Measurements from ENCODE around the gene SHMT1. TPM values are rescaled to one million over a fixed set of nuclear protein-coding genes. Genes with fewer than 3 reads are reported as not detected.

The SHMT1 gene
- total and polyA plus RNA-seq, 2 donors (not counting 1 experiment from before 2014, with no cell fraction given): 11.9 to 12.6 TPM

DNA sequence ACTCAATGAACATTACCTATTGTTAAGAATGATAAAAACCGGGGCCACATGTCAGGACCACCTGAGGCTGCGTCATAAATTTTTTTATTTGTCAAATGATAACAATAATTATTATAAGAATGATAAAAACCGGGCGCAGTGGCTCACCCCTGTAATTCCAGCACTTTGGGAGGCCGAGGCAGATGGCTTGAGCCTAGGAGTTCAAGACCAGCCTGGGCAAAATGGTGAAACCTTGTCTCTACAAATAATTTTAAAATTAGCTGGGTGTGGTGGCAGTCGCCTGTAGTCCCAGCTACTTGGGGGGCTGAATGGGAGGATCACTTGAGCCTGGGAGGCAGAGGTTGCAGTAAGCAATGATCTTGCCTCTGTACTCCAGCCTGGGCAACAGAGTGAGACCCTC is 816 bp upstream of the SHMT1 start:
- Histone ChIP-seq H4K20me1 (ENCODE audit: control insufficient read depth, extremely low read depth, insufficient read depth, low read length) (no peaks in the 10 kb centered on the region), H3K9ac (ENCODE audit: insufficient read depth, low read length) (no peak overlapping the region), H3K9me3 (ENCODE audit: control insufficient read depth, insufficient read depth, low read depth, low read length) (no peaks in the 10 kb centered on the region), H3K4me1 (ENCODE audit: control insufficient read depth, extremely low read depth, insufficient read depth, low read length) (no peaks in the 10 kb centered on the region), H3K4me2 (ENCODE audit: extremely low read depth, insufficient read depth, low read length) (no peak overlapping the region), H3K4me3 (replicated peaks in 1 of 4; ENCODE audit: control extremely low read depth in 1 of 4, insufficient read depth in 1 of 4, low read depth in 3 of 4, low read length in 4 of 4) (no peak overlapping the region), H3K36me3 (ENCODE audit: control insufficient read depth, insufficient read depth, low read length) (no peaks in the 10 kb centered on the region), H2AFZ (ENCODE audit: low read length) (no peak overlapping the region), H3K27me3 (ENCODE audit: control insufficient read depth, insufficient read depth, low read length) (no peaks in the 10 kb centered on the region), H3K79me2 (ENCODE audit: control insufficient read depth, insufficient read depth, low read length) (no peaks in the 10 kb centered on the region), H3K27ac (ENCODE audit: insufficient read depth, low read length) (no peak overlapping the region)
- DNase-seq (ENCODE audit: low read depth in 2 of 2): no peak
- no peak for TF ChIP-seq EZH2 (IDR thresholded peaks at IDR 0.05; ENCODE audit: low read length, missing control alignments)
- TF ChIP-seq, protein P1, sequence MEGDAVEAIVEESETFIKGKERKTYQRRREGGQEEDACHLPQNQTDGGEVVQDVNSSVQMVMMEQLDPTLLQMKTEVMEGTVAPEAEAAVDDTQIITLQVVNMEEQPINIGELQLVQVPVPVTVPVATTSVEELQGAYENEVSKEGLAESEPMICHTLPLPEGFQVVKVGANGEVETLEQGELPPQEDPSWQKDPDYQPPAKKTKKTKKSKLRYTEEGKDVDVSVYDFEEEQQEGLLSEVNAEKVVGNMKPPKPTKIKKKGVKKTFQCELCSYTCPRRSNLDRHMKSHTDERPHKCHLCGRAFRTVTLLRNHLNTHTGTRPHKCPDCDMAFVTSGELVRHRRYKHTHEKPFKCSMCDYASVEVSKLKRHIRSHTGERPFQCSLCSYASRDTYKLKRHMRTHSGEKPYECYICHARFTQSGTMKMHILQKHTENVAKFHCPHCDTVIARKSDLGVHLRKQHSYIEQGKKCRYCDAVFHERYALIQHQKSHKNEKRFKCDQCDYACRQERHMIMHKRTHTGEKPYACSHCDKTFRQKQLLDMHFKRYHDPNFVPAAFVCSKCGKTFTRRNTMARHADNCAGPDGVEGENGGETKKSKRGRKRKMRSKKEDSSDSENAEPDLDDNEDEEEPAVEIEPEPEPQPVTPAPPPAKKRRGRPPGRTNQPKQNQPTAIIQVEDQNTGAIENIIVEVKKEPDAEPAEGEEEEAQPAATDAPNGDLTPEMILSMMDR (conservative IDR thresholded peaks at IDR 0.05 in 1 of 2, IDR thresholded peaks at IDR 0.05 in 1 of 2; ENCODE audit: low read depth in 1 of 2, low read length in 2 of 2): no peak

DNA sequence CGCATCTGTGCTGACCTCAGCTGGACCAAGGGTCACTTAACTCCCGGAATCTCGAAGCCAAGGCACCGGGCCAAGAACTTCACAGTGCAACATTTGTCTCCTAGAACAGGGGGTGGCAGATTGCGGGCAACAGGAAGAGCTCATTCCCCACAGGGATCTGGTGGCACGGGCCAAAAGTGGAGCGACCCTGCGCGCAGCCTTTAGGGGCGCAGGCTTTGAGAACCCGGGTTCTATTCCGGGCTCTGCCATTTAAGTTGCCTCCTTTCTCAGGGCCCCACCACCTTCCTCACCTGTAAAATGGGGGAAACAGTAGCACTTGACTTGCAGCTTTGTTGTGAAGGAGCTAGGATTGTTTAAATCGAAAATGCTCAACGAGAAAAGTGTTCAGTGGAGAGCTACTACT is 651 bp downstream of the SHMT1 start:
- peak overlapping the region; percentile 78 for H2AFZ ChIP-seq (ENCODE audit: low read length)
- no peaks in the 10 kb centered on the region for H3K9me3 ChIP-seq (ENCODE audit: control insufficient read depth, insufficient read depth, low read depth, low read length)
- H3K27me3 ChIP-seq (ENCODE audit: control insufficient read depth, insufficient read depth, low read length): no peaks in the 10 kb centered on the region
- H4K20me1 ChIP-seq (ENCODE audit: control insufficient read depth, extremely low read depth, insufficient read depth, low read length): no peaks in the 10 kb centered on the region
- peak; percentile 33 to 41 for DNase-seq (ENCODE audit: low read depth in 2 of 2)
- H3K4me1 ChIP-seq (ENCODE audit: control insufficient read depth, extremely low read depth, insufficient read depth, low read length): no peaks in the 10 kb centered on the region
- peak overlapping the region; percentile 71 to 80 (median 76) for H3K4me3 ChIP-seq (replicated peaks in 1 of 4; ENCODE audit: control extremely low read depth in 1 of 4, insufficient read depth in 1 of 4, low read depth in 3 of 4, low read length in 4 of 4)
- H3K36me3 ChIP-seq (ENCODE audit: control insufficient read depth, insufficient read depth, low read length): no peaks in the 10 kb centered on the region
- TF ChIP-seq, protein P1 (conservative IDR thresholded peaks at IDR 0.05 in 1 of 2, IDR thresholded peaks at IDR 0.05 in 1 of 2; ENCODE audit: low read depth in 1 of 2, low read length in 2 of 2): peak in 1 of 2 donors; percentile 5
- TF ChIP-seq EZH2 (IDR thresholded peaks at IDR 0.05; ENCODE audit: low read length, missing control alignments): no peak
- peak overlapping the region; percentile 93 for H3K4me2 ChIP-seq (ENCODE audit: extremely low read depth, insufficient read depth, low read length)
- H3K27ac ChIP-seq (ENCODE audit: insufficient read depth, low read length): no peak overlapping the region
- H3K9ac ChIP-seq (ENCODE audit: insufficient read depth, low read length): peak overlapping the region; percentile 52
- H3K79me2 ChIP-seq (ENCODE audit: control insufficient read depth, insufficient read depth, low read length): no peaks in the 10 kb centered on the region

DNA sequence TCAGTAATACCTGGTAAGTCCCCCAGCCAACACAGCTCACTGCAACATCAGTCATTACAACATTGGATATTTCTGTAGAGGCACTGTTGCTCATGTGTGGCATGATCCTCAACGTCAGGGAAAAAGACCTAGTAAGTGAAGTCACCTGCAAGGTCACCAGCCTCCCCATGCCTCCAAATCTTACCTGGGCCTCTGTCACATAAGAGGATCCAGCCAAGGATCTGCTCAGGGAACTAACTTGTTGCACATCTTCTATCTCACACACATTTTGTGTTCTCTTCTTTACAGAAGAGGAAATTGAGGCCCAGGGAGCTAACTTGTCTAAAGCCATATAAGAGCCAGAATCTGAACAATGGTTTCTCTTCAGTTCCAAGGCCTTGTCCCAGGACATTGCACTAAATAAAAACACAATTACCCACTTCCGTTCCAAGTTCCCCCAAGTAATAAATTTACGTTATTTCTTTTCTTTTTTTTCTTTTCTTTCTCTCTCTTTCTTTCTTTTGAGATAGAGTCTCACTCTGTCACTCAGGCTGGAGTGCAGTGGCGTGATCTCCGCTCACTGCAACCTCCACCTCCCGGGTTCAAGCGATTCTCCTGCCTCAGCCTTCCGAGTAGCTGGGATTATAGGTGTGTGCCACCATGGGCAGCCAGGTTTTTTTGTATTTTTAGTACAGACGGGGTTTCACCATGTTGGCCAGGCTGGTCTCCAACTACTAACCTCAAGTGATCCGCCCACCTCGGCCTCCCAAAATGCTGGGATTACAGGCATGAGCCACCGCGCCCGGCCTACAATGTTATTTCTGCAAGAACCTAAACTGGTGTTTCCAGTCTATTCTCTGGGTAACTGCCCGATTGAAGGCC is 1.3 kb downstream of the SHMT1 start:
- TF ChIP-seq, protein P1 (conservative IDR thresholded peaks at IDR 0.05 in 1 of 2, IDR thresholded peaks at IDR 0.05 in 1 of 2; ENCODE audit: low read depth in 1 of 2, low read length in 2 of 2): no peak
- TF ChIP-seq EZH2 (IDR thresholded peaks at IDR 0.05; ENCODE audit: low read length, missing control alignments): no peak

More for the DNA sequence above, 1.3 kb downstream of the SHMT1 start:
- no peaks in the 10 kb centered on the region for H3K4me1 ChIP-seq (ENCODE audit: control insufficient read depth, extremely low read depth, insufficient read depth, low read length)
- peak overlapping the region; percentile 93 for H3K4me2 ChIP-seq (ENCODE audit: extremely low read depth, insufficient read depth, low read length)
- H3K36me3 ChIP-seq (ENCODE audit: control insufficient read depth, insufficient read depth, low read length): no peaks in the 10 kb centered on the region
- no peaks in the 10 kb centered on the region for H3K27me3 ChIP-seq (ENCODE audit: control insufficient read depth, insufficient read depth, low read length)
- H4K20me1 ChIP-seq (ENCODE audit: control insufficient read depth, extremely low read depth, insufficient read depth, low read length): no peaks in the 10 kb centered on the region
- no peaks in the 10 kb centered on the region for H3K9me3 ChIP-seq (ENCODE audit: control insufficient read depth, insufficient read depth, low read depth, low read length)
- no peak for DNase-seq (ENCODE audit: low read depth in 2 of 2)
- no peak overlapping the region for H3K9ac ChIP-seq (ENCODE audit: insufficient read depth, low read length)
- no peak overlapping the region for H3K27ac ChIP-seq (ENCODE audit: insufficient read depth, low read length)
- no peak overlapping the region for H2AFZ ChIP-seq (ENCODE audit: low read length)
- no peaks in the 10 kb centered on the region for H3K79me2 ChIP-seq (ENCODE audit: control insufficient read depth, insufficient read depth, low read length)
- peak overlapping the region in 2 of 4 experiments; percentile 75 to 80 for H3K4me3 ChIP-seq (replicated peaks in 1 of 4; ENCODE audit: control extremely low read depth in 1 of 4, insufficient read depth in 1 of 4, low read depth in 3 of 4, low read length in 4 of 4)
